ENCODE data around the gene MAN1C1.

DNA sequence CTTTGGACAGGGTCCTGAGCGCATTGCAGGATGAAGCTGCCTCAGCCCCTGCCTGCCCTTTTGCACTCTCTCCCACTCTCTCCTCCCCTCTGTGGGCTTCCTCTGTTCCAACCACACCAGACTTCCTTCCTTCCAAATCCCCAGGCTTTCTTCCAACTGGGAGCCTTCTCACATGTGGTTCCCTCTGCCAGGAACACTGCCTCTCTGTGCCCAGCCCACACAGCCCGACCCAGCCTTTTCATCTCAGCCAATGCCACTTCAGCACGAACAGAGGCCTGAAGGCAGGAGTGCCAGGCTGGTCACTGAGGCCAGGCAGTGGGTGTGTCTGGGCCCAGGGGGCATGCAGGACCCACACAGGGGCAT lies 189.3 kb downstream of the MAN1C1 start:
- TF ChIP-seq, protein P1, sequence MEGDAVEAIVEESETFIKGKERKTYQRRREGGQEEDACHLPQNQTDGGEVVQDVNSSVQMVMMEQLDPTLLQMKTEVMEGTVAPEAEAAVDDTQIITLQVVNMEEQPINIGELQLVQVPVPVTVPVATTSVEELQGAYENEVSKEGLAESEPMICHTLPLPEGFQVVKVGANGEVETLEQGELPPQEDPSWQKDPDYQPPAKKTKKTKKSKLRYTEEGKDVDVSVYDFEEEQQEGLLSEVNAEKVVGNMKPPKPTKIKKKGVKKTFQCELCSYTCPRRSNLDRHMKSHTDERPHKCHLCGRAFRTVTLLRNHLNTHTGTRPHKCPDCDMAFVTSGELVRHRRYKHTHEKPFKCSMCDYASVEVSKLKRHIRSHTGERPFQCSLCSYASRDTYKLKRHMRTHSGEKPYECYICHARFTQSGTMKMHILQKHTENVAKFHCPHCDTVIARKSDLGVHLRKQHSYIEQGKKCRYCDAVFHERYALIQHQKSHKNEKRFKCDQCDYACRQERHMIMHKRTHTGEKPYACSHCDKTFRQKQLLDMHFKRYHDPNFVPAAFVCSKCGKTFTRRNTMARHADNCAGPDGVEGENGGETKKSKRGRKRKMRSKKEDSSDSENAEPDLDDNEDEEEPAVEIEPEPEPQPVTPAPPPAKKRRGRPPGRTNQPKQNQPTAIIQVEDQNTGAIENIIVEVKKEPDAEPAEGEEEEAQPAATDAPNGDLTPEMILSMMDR (IDR thresholded peaks at IDR 0.05; ENCODE audit: low read depth, low read length) = no peak
- no peak for TF ChIP-seq EZH2phosphoT487 (IDR thresholded peaks at IDR 0.05; ENCODE audit: low read depth)

Data from OCI-LY3 (cell line).